GM12864 (cell line): Measurements from ENCODE around the gene LINC00237.

Experiments used
- DNase-seq: peaks from one replicate; pipeline ENCODE4 v3.0.0-alpha.2; 2011; ENCODE audit warnings: low read depth
- H3K4me3 ChIP-seq: 2 replicates; pipeline ENCODE4 v1.5.1; 2011; ENCODE audit warnings: mild to moderate bottlenecking, low read depth, low read length, control low read depth
- TF ChIP-seq, protein P1 (sequence below): IDR thresholded peaks from 2 replicates; pipeline ENCODE4 v1.5.1; 2011; ENCODE audit warnings: low read depth, mild to moderate bottlenecking, moderate library complexity, low read length, control low read depth, inconsistent platforms; ENCODE audit errors: missing control alignments

Gene LINC00237

DNA sequence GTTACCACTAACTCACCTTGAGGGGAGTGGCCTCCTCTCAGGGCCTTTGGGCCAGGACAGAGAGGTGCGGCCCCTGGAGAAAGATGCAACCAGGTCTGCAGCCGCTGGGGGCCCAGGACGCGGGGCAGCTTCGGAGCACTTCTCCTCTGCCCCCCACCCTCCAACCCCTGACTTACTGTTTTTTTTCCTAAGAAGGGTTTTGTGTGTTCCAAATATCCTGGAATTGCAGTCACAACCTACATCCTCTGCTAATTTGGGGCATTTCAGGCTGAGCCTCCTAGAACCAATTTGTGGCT, 1.7 kb downstream of the LINC00237 start:
- no peak overlapping the region for H3K4me3 ChIP-seq

DNA sequence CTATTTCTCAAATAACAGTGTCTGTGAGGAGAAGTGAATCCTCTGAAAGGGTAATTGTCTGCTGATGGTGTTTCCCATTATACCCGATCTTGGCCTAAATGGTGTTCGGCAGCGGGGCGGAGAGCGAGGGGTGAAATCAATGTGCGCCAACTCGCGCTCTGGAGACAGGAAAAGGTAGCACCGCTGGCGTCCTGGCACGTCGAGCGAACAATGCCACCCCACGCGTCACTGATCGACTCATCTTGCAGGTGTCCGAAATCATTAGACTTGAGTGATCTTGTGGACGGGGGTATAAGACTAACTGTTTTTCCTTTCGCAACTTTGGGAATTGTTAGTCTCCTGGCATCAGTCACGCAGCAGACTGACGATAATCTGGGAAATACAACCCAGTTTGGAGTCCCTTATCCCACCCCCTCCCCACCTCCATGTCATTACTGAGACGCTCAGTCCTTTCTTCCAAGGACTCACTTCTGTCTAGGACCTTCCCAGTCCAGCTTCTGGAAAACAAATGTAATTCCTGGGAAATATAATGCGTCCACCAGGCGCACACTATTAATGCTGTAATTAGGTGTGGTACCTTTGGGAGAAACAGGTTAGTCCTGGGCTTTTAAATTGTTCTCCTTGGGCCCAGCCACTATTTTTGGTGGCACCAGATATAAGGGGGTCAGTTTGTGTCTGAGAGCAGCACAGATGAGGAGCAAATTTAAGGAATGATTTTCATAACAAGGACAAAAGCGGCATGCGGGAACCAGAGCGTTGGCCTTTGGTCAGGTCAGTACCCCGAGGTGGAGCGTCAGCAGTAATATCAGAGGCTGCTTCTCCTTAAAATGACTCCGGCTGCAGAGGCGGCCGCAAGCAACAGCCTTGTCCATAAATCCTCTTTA, 2.3 kb downstream of the LINC00237 start:
- no peak for DNase-seq
- TF ChIP-seq, protein P1, sequence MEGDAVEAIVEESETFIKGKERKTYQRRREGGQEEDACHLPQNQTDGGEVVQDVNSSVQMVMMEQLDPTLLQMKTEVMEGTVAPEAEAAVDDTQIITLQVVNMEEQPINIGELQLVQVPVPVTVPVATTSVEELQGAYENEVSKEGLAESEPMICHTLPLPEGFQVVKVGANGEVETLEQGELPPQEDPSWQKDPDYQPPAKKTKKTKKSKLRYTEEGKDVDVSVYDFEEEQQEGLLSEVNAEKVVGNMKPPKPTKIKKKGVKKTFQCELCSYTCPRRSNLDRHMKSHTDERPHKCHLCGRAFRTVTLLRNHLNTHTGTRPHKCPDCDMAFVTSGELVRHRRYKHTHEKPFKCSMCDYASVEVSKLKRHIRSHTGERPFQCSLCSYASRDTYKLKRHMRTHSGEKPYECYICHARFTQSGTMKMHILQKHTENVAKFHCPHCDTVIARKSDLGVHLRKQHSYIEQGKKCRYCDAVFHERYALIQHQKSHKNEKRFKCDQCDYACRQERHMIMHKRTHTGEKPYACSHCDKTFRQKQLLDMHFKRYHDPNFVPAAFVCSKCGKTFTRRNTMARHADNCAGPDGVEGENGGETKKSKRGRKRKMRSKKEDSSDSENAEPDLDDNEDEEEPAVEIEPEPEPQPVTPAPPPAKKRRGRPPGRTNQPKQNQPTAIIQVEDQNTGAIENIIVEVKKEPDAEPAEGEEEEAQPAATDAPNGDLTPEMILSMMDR = no peak
- H3K4me3 ChIP-seq = no peak overlapping the region

More for the DNA sequence above, 1.7 kb downstream of the LINC00237 start:
- TF ChIP-seq, protein P1 = no peak
- no peak for DNase-seq

DNA sequence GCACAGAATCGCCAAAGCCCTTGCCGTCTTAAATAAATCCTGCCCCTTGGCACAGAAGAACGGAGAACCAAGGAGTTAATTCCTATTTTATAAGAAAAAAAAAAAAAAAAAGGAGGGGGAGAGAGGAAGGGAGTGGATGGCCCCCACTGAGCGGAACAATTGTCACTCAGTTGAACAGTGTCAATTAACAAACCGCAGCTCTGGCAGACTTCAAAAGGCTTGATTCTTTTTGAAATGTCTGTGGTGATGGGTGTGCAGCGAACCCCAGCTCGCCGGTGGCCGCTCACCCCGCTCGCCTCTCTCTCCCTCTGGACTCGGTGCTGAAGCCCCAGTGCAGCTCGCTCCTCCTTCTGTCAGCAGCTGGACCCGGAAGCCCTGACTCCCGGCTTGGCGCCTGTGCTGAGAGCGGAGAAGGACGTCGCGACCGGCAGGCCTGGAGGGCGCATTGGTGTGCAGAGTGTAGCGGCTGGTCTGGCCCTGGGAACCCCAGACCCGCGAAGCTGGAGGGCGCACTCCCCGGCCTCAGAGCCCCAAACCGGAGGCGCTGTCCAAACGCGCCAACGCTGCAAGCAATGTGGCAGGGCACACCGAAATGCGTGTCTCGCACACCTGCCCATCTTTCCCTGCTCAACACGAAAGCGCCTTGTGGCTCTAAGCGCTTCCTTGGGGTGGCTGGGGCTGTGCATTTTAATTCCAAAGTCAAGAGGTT, 3.4 kb downstream of the LINC00237 start:
- TF ChIP-seq, protein P1 = no peak
- H3K4me3 ChIP-seq = peak overlapping the region; percentile 11
- no peak for DNase-seq

DNA sequence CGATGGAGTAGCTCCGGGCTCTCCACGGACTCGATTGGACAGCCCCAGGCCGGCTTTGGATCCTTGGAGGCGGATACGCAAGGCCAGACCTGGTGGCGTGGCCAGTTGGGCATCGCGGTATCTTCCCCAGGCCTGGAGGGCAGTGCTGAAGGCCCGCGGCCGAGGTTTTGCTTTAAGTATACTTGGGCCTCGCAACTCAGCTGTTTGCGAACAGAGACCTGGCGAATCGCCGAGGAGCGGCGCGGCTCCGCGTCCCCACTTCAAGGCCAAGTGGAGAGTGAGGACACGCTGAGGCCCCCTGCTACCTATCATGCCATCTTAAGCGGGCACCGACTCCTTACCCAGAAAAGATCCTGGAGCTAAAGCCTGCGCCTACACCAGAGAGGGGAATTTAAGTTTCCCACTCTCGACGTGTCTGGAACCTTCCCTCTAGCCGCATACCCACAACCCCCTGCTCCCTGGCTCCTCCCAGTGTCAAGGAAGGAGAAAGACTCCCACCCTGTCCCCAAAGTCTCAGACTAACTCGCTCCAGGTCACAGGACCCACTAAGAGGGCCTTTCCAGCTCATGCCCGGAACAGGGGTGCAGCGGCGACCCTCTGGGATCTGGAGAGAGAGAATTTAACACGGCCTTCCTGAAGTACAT, 4.1 kb downstream of the LINC00237 start:
- H3K4me3 ChIP-seq = peak overlapping the region; percentile 7; the same call in 1 of the 2 replicates

DNA sequence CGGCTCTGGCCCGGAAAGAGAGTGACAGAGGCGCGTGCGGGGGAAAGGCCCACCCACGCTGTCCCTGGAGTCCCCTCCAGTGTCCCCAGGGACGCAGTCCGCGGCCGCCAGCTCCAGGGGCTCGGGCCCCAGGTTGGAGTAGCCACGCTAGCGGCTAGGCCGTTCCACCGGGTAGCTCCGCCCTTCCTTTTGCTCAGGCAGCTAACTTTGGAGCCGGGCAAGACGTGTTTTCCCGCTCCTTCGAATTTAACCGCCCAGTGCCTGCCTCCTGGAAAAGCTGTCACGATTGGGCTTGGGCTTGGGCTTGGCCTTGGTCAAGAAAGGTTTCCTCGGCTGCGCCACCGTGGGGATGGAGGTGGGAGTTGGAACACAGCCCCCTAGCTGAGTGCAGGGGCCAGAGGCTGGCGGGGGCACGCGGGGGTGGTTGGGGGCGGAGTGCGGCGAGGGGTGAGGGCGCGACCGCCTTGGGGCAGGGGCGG, 4.7 kb downstream of the LINC00237 start:
- TF ChIP-seq, protein P1 = no peak
- DNase-seq = no peak
- H3K4me3 ChIP-seq = peak overlapping the region; percentile 56

More for the DNA sequence above, 4.1 kb downstream of the LINC00237 start:
- TF ChIP-seq, protein P1 = no peak
- DNase-seq = no peak

DNA sequence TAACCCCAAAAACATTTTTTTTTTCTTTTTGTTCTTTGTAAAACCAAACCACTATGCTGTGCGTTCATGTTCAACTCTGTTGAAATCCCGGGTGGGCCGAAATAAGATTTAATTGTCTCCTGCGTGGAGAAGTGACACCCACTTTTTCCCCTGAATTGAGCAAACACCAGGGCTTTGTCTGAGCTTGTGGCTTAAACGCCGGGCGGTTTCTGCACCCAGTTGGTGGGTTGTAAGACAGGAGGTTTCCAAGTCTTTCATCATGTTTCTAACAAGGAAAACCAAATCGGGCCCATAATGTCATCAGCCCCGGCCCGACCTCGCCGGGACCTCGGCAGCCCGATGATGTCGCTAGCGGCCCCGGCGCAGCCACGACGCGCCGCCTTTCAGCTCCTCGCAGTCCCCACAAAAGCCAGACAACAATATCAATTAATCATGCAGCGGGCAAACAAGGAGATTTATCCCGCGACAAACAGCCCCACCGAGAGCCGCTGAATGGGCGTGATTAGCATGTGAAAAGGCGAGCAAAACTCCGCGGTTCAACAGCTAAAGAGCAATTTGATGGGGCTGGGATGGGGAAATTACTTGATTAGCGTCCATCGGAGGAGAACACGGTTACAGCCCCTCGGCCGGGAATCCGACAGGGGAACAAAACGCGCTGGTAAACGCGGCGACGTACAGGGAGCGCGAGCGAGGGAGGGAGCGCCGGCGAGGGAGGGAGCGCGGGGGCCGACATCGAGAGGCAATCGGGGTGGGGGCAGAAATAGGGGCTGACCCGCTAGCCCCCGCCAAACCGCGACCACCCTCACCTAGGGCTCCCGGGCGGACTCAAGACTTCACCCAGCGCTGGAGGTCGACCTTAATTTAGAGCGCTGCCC, 5.3 kb downstream of the LINC00237 start:
- peak overlapping the region; percentile 56 for H3K4me3 ChIP-seq
- TF ChIP-seq, protein P1 = no peak
- DNase-seq = no peak
